ENCODE data around the gene LIN28B.

LIN28B gene

DNA sequence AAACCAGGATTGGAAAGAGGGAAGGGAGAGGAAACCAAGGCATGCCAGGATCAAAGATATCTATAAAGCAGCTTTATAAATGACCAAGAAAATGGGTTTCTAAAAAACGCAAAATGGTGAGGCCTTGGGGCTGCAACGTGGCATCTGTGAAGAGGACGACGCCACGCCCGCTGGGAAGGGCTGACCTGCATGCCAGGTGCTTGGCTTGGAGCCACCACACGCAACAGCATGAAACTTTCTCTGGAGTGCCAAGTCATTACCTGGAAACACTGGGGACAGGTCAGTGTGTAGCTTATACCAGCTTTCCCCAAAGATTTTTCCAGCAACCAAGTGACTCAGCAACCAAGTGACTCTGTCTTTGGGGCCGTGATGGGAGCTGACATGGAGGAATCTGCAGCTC is 140.4 kb downstream of the LIN28B start:
- POLR2A ChIA-PET = interaction anchor here (1.0 kb wide), 1 partner anchor 21 kb away, joined by 3 read pairs; no protein-coding TSS in a partner anchor
- Histone ChIP-seq H3K4me3 (ENCODE audit: low read depth, low read length) (no peak overlapping the region), H3K9me3 (ENCODE audit: control insufficient read depth, insufficient read depth, low read depth, low read length) (no peaks in the 10 kb centered on the region), H3K36me3 (ENCODE audit: control insufficient read depth in 2 of 2, insufficient read depth in 1 of 2, low read length in 2 of 2) (peaks cover 0 to 41% of the 10 kb centered on the region in 2 experiments; a peak in 1 of 3 replicates), H3K4me1 (ENCODE audit: control insufficient read depth, insufficient read depth, low read length) (no peaks in the 10 kb centered on the region), H3K27ac (ENCODE audit: extremely low read depth, low read depth, low read length) (no peak overlapping the region)
- CTCF ChIA-PET = interaction anchor here (2.3 kb wide), 1 partner anchor 9 kb away, joined by 8 read pairs; no protein-coding TSS in a partner anchor
- TF ChIP-seq ZNF670 (tag by site-specific recombination; IDR thresholded peaks at IDR 0.05; ENCODE audit: low read depth) = no peak
- no peak for TF ChIP-seq PRDM1 (tag by site-specific recombination; IDR thresholded peaks at IDR 0.05)
- no peak for TF ChIP-seq ZXDB (tag by site-specific recombination; IDR thresholded peaks at IDR 0.05)

DNA sequence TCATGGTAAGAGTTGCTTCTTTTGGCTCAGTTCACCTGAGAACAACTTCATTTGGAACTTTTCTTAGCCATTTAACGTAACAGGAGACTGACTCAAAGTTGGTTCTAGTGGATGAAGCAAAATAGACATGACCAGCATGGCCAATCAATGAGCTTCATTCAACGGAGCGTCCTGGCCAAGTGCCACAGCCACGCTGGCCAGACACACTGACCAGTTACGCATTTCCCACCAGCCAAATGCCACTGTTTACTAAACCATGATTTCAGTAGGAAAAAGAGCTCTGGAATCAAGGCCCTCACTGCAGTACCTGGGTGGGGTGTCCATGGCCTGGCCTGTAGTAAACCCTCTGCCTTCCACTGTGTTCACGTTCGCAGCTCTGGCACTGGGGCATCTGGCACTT is 142.5 kb downstream of the LIN28B start:
- Histone ChIP-seq H3K27ac (ENCODE audit: extremely low read depth, low read depth, low read length) (no peak overlapping the region), H3K9me3 (ENCODE audit: control insufficient read depth, insufficient read depth, low read depth, low read length) (no peaks in the 10 kb centered on the region), H3K4me1 (ENCODE audit: control insufficient read depth, insufficient read depth, low read length) (no peaks in the 10 kb centered on the region), H3K36me3 (ENCODE audit: control insufficient read depth in 2 of 2, insufficient read depth in 1 of 2, low read length in 2 of 2) (peaks cover 0 to 43% of the 10 kb centered on the region in 2 experiments; a peak in 1 of 3 replicates), H3K4me3 (ENCODE audit: low read depth, low read length) (no peak overlapping the region)
- ChIA-PET CTCF (interaction anchor here (0.7 to 1.1 kb wide), 3 partner anchors 8 to 22 kb away, joined by 4 to 10 read pairs (median 6); no protein-coding TSS in a partner anchor), POLR2A (no interaction called here)
- TF ChIP-seq ZNF19 (tag by site-specific recombination; IDR thresholded peaks at IDR 0.05; ENCODE audit: low read depth) (no peak), ZNF558 (tag by site-specific recombination; IDR thresholded peaks at IDR 0.05) (no peak), ZNF184 (tag by site-specific recombination; IDR thresholded peaks at IDR 0.05) (no peak), ZNF121 (tag by site-specific recombination; IDR thresholded peaks at IDR 0.05) (no peak), YY1 (tag by site-specific recombination; IDR thresholded peaks at IDR 0.05) (no peak), ZNF23 (tag by site-specific recombination; IDR thresholded peaks at IDR 0.05; ENCODE audit: borderline replicate concordance) (no peak), ZBTB17 (tag by site-specific recombination; IDR thresholded peaks at IDR 0.05) (no peak), ZNF223 (tag by site-specific recombination; IDR thresholded peaks at IDR 0.05) (no peak), SCRT1 (tag by site-specific recombination; IDR thresholded peaks at IDR 0.05; ENCODE audit: borderline replicate concordance) (no peak), ZNF354C (tag by site-specific recombination; IDR thresholded peaks at IDR 0.05; ENCODE audit: borderline replicate concordance, low read depth) (no peak), ZNF433 (tag by site-specific recombination; IDR thresholded peaks at IDR 0.05; ENCODE audit: low read depth) (no peak)
- TF ChIP-seq, protein P1, sequence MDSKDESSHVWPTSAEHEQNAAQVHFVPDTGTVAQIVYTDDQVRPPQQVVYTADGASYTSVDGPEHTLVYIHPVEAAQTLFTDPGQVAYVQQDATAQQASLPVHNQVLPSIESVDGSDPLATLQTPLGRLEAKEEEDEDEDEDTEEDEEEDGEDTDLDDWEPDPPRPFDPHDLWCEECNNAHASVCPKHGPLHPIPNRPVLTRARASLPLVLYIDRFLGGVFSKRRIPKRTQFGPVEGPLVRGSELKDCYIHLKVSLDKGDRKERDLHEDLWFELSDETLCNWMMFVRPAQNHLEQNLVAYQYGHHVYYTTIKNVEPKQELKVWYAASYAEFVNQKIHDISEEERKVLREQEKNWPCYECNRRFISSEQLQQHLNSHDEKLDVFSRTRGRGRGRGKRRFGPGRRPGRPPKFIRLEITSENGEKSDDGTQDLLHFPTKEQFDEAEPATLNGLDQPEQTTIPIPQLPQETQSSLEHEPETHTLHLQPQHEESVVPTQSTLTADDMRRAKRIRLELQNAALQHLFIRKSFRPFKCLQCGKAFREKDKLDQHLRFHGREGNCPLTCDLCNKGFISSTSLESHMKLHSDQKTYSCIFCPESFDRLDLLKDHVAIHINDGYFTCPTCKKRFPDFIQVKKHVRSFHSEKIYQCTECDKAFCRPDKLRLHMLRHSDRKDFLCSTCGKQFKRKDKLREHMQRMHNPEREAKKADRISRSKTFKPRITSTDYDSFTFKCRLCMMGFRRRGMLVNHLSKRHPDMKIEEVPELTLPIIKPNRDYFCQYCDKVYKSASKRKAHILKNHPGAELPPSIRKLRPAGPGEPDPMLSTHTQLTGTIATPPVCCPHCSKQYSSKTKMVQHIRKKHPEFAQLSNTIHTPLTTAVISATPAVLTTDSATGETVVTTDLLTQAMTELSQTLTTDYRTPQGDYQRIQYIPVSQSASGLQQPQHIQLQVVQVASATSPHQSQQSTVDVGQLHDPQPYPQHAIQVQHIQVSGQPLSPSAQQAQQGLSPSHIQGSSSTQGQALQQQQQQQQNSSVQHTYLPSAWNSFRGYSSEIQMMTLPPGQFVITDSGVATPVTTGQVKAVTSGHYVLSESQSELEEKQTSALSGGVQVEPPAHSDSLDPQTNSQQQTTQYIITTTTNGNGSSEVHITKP (tag by site-specific recombination; IDR thresholded peaks at IDR 0.05) = no peak
- TF ChIP-seq, protein P2, sequence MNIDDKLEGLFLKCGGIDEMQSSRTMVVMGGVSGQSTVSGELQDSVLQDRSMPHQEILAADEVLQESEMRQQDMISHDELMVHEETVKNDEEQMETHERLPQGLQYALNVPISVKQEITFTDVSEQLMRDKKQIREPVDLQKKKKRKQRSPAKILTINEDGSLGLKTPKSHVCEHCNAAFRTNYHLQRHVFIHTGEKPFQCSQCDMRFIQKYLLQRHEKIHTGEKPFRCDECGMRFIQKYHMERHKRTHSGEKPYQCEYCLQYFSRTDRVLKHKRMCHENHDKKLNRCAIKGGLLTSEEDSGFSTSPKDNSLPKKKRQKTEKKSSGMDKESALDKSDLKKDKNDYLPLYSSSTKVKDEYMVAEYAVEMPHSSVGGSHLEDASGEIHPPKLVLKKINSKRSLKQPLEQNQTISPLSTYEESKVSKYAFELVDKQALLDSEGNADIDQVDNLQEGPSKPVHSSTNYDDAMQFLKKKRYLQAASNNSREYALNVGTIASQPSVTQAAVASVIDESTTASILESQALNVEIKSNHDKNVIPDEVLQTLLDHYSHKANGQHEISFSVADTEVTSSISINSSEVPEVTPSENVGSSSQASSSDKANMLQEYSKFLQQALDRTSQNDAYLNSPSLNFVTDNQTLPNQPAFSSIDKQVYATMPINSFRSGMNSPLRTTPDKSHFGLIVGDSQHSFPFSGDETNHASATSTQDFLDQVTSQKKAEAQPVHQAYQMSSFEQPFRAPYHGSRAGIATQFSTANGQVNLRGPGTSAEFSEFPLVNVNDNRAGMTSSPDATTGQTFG (tag by site-specific recombination; IDR thresholded peaks at IDR 0.05; ENCODE audit: borderline replicate concordance) = no peak
- TF ChIP-seq, protein P3, sequence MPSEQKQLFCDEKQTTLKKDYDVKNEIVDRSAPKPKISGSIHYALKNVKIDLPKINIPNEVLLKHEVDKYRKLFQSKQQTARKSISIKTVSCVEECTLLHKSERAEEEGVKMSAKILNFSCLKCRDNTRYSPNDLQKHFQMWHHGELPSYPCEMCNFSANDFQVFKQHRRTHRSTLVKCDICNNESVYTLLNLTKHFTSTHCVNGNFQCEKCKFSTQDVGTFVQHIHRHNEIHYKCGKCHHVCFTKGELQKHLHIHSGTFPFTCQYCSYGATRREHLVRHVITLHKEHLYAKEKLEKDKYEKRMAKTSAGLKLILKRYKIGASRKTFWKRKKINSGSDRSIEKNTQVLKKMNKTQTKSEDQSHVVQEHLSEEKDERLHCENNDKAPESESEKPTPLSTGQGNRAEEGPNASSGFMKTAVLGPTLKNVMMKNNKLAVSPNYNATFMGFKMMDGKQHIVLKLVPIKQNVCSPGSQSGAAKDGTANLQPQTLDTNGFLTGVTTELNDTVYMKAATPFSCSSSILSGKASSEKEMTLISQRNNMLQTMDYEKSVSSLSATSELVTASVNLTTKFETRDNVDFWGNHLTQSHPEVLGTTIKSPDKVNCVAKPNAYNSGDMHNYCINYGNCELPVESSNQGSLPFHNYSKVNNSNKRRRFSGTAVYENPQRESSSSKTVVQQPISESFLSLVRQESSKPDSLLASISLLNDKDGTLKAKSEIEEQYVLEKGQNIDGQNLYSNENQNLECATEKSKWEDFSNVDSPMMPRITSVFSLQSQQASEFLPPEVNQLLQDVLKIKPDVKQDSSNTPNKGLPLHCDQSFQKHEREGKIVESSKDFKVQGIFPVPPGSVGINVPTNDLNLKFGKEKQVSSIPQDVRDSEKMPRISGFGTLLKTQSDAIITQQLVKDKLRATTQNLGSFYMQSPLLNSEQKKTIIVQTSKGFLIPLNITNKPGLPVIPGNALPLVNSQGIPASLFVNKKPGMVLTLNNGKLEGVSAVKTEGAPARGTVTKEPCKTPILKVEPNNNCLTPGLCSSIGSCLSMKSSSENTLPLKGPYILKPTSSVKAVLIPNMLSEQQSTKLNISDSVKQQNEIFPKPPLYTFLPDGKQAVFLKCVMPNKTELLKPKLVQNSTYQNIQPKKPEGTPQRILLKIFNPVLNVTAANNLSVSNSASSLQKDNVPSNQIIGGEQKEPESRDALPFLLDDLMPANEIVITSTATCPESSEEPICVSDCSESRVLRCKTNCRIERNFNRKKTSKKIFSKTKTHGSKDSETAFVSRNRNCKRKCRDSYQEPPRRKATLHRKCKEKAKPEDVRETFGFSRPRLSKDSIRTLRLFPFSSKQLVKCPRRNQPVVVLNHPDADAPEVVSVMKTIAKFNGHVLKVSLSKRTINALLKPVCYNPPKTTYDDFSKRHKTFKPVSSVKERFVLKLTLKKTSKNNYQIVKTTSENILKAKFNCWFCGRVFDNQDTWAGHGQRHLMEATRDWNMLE (tag by site-specific recombination; conservative IDR thresholded peaks at IDR 0.05; ENCODE audit: low read depth) = no peak
- TF ChIP-seq, protein P4, sequence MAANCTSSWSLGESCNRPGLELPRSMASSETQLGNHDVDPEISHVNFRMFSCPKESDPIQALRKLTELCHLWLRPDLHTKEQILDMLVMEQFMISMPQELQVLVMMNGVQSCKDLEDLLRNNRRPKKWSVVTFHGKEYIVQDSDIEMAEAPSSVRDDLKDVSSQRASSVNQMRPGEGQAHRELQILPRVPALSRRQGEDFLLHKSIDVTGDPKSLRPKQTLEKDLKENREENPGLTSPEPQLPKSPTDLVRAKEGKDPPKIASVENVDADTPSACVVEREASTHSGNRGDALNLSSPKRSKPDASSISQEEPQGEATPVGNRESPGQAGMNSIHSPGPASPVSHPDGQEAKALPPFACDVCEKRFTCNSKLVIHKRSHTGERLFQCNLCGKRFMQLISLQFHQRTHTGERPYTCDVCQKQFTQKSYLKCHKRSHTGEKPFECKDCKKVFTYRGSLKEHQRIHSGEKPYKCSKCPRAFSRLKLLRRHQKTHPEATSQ (tag by site-specific recombination; IDR thresholded peaks at IDR 0.05) = no peak
- TF ChIP-seq, protein P5, sequence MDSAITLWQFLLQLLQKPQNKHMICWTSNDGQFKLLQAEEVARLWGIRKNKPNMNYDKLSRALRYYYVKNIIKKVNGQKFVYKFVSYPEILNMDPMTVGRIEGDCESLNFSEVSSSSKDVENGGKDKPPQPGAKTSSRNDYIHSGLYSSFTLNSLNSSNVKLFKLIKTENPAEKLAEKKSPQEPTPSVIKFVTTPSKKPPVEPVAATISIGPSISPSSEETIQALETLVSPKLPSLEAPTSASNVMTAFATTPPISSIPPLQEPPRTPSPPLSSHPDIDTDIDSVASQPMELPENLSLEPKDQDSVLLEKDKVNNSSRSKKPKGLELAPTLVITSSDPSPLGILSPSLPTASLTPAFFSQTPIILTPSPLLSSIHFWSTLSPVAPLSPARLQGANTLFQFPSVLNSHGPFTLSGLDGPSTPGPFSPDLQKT (IDR thresholded peaks at IDR 0.05; ENCODE audit: borderline replicate concordance, low read depth, low read length) = no peak

Measured in HEK293 (cell line).